T-helper 1 cell treated with Interleukin-12 subunit alpha and Interleukin-12 subunit beta and Interleukin-4 antibody, amounts not matched to agents 30 μg/mL and 1 μg/mL, for 36 hours (primary cell): ENCODE measurements around the gene KAZN.

Source experiments
- H3K27ac Mint-ChIP-seq: one replicate; pipeline ENCODE4 v1.8.0; 2021; ENCODE audit warnings: mild to moderate bottlenecking, mixed read lengths
- H3K27me3 Mint-ChIP-seq: one replicate; pipeline ENCODE4 v1.8.0; 2021; ENCODE audit warnings: low read depth, mixed read lengths
- H3K36me3 Mint-ChIP-seq: one replicate; pipeline ENCODE4 v1.8.0; 2021; ENCODE audit warnings: low read depth, mixed read lengths
- H3K4me1 Mint-ChIP-seq: one replicate; pipeline ENCODE4 v1.8.0; 2021; ENCODE audit warnings: low read depth, mixed read lengths
- H3K4me3 Mint-ChIP-seq: one replicate; pipeline ENCODE4 v1.8.0; 2021; ENCODE audit warnings: mild to moderate bottlenecking, moderate library complexity, mixed read lengths
- H3K9me3 Mint-ChIP-seq: one replicate; pipeline ENCODE4 v1.8.0; 2021; ENCODE audit warnings: mixed read lengths

Gene KAZN

GRCh38 chr1:14817223-14818170, 219.0 kb downstream of the KAZN start:
- Mint-ChIP-seq H3K27ac (no peak overlapping the region), H3K9me3 (no peaks in the 10 kb centered on the region), H3K4me3 (no peak overlapping the region), H3K4me1 (no peaks in the 10 kb centered on the region), H3K36me3 (no peaks in the 10 kb centered on the region), H3K27me3 (no peaks in the 10 kb centered on the region)

- Mint-ChIP-seq H3K9me3 (no peaks in the 10 kb centered on the region), H3K36me3 (no peaks in the 10 kb centered on the region), H3K27ac (no peak overlapping the region), H3K27me3 (no peaks in the 10 kb centered on the region), H3K4me3 (no peak overlapping the region), H3K4me1 (no peaks in the 10 kb centered on the region)
Observed at GRCh38 chr1:14820295-14821085, 222.0 kb downstream of the KAZN start.

GRCh38 chr1:14822493-14822892, 224.0 kb downstream of the KAZN start:
- H3K27ac Mint-ChIP-seq, result no peak overlapping the region

GRCh38 chr1:14822996-14823395, 224.5 kb downstream of the KAZN start:
- Mint-ChIP-seq H3K27ac (no peak overlapping the region), H3K9me3 (no peaks in the 10 kb centered on the region), H3K27me3 (no peaks in the 10 kb centered on the region), H3K4me1 (no peaks in the 10 kb centered on the region), H3K36me3 (no peaks in the 10 kb centered on the region), H3K4me3 (no peak overlapping the region)

More at GRCh38 chr1:14822493-14822892, 224.0 kb downstream of the KAZN start:
- no peaks in the 10 kb centered on the region for H3K4me1 Mint-ChIP-seq
- no peaks in the 10 kb centered on the region for H3K9me3 Mint-ChIP-seq
- no peaks in the 10 kb centered on the region for H3K36me3 Mint-ChIP-seq
- H3K27me3 Mint-ChIP-seq, result no peaks in the 10 kb centered on the region
- no peak overlapping the region for H3K4me3 Mint-ChIP-seq

- Mint-ChIP-seq H3K9me3 (no peaks in the 10 kb centered on the region), H3K4me3 (no peak overlapping the region), H3K4me1 (no peaks in the 10 kb centered on the region), H3K27me3 (no peaks in the 10 kb centered on the region), H3K27ac (no peak overlapping the region), H3K36me3 (no peaks in the 10 kb centered on the region)
Observed at GRCh38 chr1:14824314-14824915, 225.9 kb downstream of the KAZN start.

- H3K27me3 Mint-ChIP-seq, result no peaks in the 10 kb centered on the region
- H3K9me3 Mint-ChIP-seq, result no peaks in the 10 kb centered on the region
- H3K27ac Mint-ChIP-seq, result no peak overlapping the region
- H3K4me1 Mint-ChIP-seq, result no peaks in the 10 kb centered on the region
- H3K36me3 Mint-ChIP-seq, result no peaks in the 10 kb centered on the region
- H3K4me3 Mint-ChIP-seq, result no peak overlapping the region
Observed at GRCh38 chr1:14825396-14825795, 226.9 kb downstream of the KAZN start.

- Mint-ChIP-seq H3K27ac (no peak overlapping the region), H3K9me3 (no peaks in the 10 kb centered on the region), H3K36me3 (no peaks in the 10 kb centered on the region), H3K4me3 (no peak overlapping the region), H3K27me3 (no peaks in the 10 kb centered on the region), H3K4me1 (no peaks in the 10 kb centered on the region)
Observed at GRCh38 chr1:14826172-14826636, 227.7 kb downstream of the KAZN start.

GRCh38 chr1:14826731-14827326, 228.3 kb downstream of the KAZN start:
- Mint-ChIP-seq H3K4me1 (no peaks in the 10 kb centered on the region), H3K27ac (no peak overlapping the region), H3K27me3 (no peaks in the 10 kb centered on the region), H3K36me3 (no peaks in the 10 kb centered on the region), H3K9me3 (no peaks in the 10 kb centered on the region), H3K4me3 (no peak overlapping the region)

- no peaks in the 10 kb centered on the region for H3K9me3 Mint-ChIP-seq
- H3K4me1 Mint-ChIP-seq, result no peaks in the 10 kb centered on the region
- H3K27ac Mint-ChIP-seq, result no peak overlapping the region
- H3K4me3 Mint-ChIP-seq, result no peak overlapping the region
- H3K27me3 Mint-ChIP-seq, result no peaks in the 10 kb centered on the region
- no peaks in the 10 kb centered on the region for H3K36me3 Mint-ChIP-seq
Observed at GRCh38 chr1:14827870-14828269, 229.4 kb downstream of the KAZN start.

GRCh38 chr1:14828665-14829064, 230.2 kb downstream of the KAZN start:
- Mint-ChIP-seq H3K4me3 (no peak overlapping the region), H3K27ac (no peak overlapping the region), H3K9me3 (no peaks in the 10 kb centered on the region), H3K36me3 (no peaks in the 10 kb centered on the region), H3K4me1 (no peaks in the 10 kb centered on the region), H3K27me3 (no peaks in the 10 kb centered on the region)

- Mint-ChIP-seq H3K27me3 (peaks cover 4% of the 10 kb centered on the region), H3K4me3 (no peak overlapping the region), H3K4me1 (no peaks in the 10 kb centered on the region), H3K36me3 (no peaks in the 10 kb centered on the region), H3K9me3 (peaks cover 4% of the 10 kb centered on the region), H3K27ac (no peak overlapping the region)
Observed at GRCh38 chr1:14835725-14836124, 237.2 kb downstream of the KAZN start.

GRCh38 chr1:14836426-14837140, 238.1 kb downstream of the KAZN start:
- Mint-ChIP-seq H3K27me3 (peaks cover 4% of the 10 kb centered on the region), H3K4me3 (no peak overlapping the region), H3K36me3 (no peaks in the 10 kb centered on the region), H3K27ac (no peak overlapping the region), H3K9me3 (peaks cover 10% of the 10 kb centered on the region), H3K4me1 (no peaks in the 10 kb centered on the region)

- peaks cover 36% of the 10 kb centered on the region for H3K9me3 Mint-ChIP-seq
- H3K27ac Mint-ChIP-seq, result no peak overlapping the region
- H3K4me3 Mint-ChIP-seq, result no peak overlapping the region
- peaks cover 1% of the 10 kb centered on the region for H3K36me3 Mint-ChIP-seq
- no peaks in the 10 kb centered on the region for H3K4me1 Mint-ChIP-seq
- H3K27me3 Mint-ChIP-seq, result peaks cover 4% of the 10 kb centered on the region
Observed at GRCh38 chr1:14840374-14840773, 241.9 kb downstream of the KAZN start.

GRCh38 chr1:14841456-14841855, 243.0 kb downstream of the KAZN start:
- Mint-ChIP-seq H3K36me3 (peaks cover 1% of the 10 kb centered on the region), H3K9me3 (peaks cover 36% of the 10 kb centered on the region)

More at GRCh38 chr1:14841456-14841855, 243.0 kb downstream of the KAZN start:
- no peaks in the 10 kb centered on the region for H3K4me1 Mint-ChIP-seq
- H3K27ac Mint-ChIP-seq, result no peak overlapping the region
- no peak overlapping the region for H3K4me3 Mint-ChIP-seq
- H3K27me3 Mint-ChIP-seq, result peaks cover 4% of the 10 kb centered on the region
